Suppressor macrophage treated with lipopolysaccharide for 1 hour (primary cell): ENCODE results near the gene MXRA7.
"Not testable (repeated sequence)": the region's sequence is repeated elsewhere in the genome, so short reads cannot be mapped to it uniquely, and the experiment has no call there.

Experiments used
- DNase-seq, 3 donors: peaks; one replicate each; pipeline ENCODE4 v3.0.0-alpha.2; 2020 to 2022

MXRA7 gene

GRCh38 chr17:76640550-76641380, 70.0 kb downstream of the MXRA7 start:
- DNase-seq = no peak

GRCh38 chr17:76638263-76638662, 72.5 kb downstream of the MXRA7 start:
- no peak for DNase-seq

- DNase-seq = not testable (repeated sequence)
Measured at GRCh38 chr17:76636486-76637206, 74.1 kb downstream of the MXRA7 start.

DNA sequence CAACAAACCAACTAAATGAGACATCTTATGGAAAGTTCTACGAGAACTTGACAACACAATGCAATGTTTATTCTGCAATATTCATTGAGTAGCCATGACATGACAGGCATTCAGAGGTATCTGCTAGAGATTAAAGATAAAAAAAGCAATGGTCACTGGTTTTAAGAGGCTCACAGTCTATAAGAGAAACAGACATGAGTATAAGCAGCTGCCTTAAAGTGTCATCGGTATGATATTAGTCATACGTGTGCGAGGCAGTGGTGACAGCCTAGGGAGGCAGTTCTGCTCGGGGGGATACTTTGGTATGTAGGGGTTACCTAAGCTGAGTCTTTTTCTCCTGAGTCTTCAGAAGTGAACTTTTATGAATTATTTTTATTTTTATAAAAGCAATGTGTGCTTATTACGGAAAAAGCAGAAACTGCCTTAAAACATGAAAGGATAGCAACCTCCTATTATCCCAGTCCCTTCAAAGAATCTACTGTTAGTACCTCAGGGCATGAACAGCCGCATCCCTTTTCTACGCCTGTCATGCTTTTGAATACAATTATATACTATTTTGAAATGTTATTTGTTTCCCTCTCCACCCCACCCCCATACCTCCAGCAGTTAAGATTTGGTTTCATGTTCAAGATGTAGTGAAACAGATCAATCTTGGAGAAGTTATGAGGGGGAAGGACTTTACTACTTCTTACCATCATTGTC, 75.0 kb downstream of the MXRA7 start:
- no peak for DNase-seq

GRCh38 chr17:76635039-76635438, 75.7 kb downstream of the MXRA7 start:
- DNase-seq = no peak

GRCh38 chr17:76633628-76634328, 77.0 kb downstream of the MXRA7 start:
- no peak for DNase-seq

GRCh38 chr17:76631821-76632565, 78.8 kb downstream of the MXRA7 start:
- DNase-seq = no peak

GRCh38 chr17:76630151-76630550, 80.6 kb downstream of the MXRA7 start:
- DNase-seq = no peak
